Psoas muscle (tissue), 8 donors: Measurements from ENCODE around the gene COMP. TPM values are rescaled to one million over a fixed set of nuclear protein-coding genes. Genes with fewer than 3 reads are reported as not detected.

Experiments
- ATAC-seq, 4 donors: fragments of 200-7000 bp; cut with Tn5 transposase; one replicate each; pipeline ENCODE4 v1.9.1; 2020; ENCODE audit warnings: moderate library complexity in 3 of 4, mild to moderate bottlenecking in 2 of 4
- DNase-seq, 2 donors: peaks; one replicate each; pipeline ENCODE4 v3.0.0-alpha.2; 2020
- H3K27ac ChIP-seq: fragments of 200-600 bp; one replicate; pipeline ENCODE4 v1.8.0; 2022
- H3K27me3 ChIP-seq, 3 donors: fragments of 200-600 bp in 1 of 3; one replicate each; pipeline versions ENCODE4 v1.6.1 to v1.8.0; 2013 to 2022; ENCODE audit warnings: low read length in 2 of 3, mild to moderate bottlenecking in 2 of 3, moderate library complexity in 1 of 3; ENCODE audit not compliant: insufficient read depth in 3 of 3
- H3K36me3 ChIP-seq, 2 donors: fragments of 200-600 bp in 1 of 2; one replicate each; pipeline versions ENCODE4 v1.6.1 to v1.8.0; 2013 to 2022; ENCODE audit warnings: low read depth in 1 of 2, mild to moderate bottlenecking in 1 of 2, moderate library complexity in 1 of 2; ENCODE audit not compliant: insufficient read depth in 1 of 2
- H3K4me1 ChIP-seq: fragments of 200-600 bp; one replicate; pipeline ENCODE4 v1.8.0; 2022
- H3K4me3 ChIP-seq: fragments of 200-600 bp; one replicate; pipeline ENCODE4 v1.8.0; 2022; ENCODE audit warnings: mild to moderate bottlenecking
- H3K9me3 ChIP-seq: fragments of 200-600 bp; one replicate; pipeline ENCODE4 v1.8.0; 2022
- CTCF ChIP-seq: fragments of 200-600 bp; IDR thresholded peaks from one replicate; pipeline ENCODE4 v1.8.0; 2022; ENCODE audit warnings: antibody characterized with exemption
- WGBS, 3 donors: extraction: QIAGEN DNeasy Blood & Tissue Kit; methylation state at CpG; one replicate each; pipeline versions ENCODE4 v1.1.6 to v1.1.7; 2013; 5-methylcytosine and 5-hydroxymethylcytosine counted together
- intact Hi-C, 2 donors: fragments of 100-400 bp; cut with DNase I; formaldehyde crosslinking; loops; one replicate each; pipeline versions ENCODE4 v1.11.0 to v1.14.2; 2022
- polyA plus RNA-seq, 3 donors: library from polyadenylated mRNA; stranded (reverse); fragments of 200-250 nt; gene quantifications; one replicate each; pipeline ENCODE4 v1.2.3, GENCODE V29; 2013
- total RNA-seq, 4 donors: library from RNA; stranded (reverse); fragmentation: NEBNext Ultra II Directional in 2 of 4; extraction: Animal tissue kit (Norgen Biotek cat#: 25700) in 2 of 4; gene quantifications; one replicate each; pipeline versions ENCODE4 v1.2.1 to v1.2.4, GENCODE V29; 2021 to 2023
- donor health status: healthy with polysubstance abuse.
- donor health status: DM: no; HTN: no; CAD: no; lungs with moderate emphysema.
- donor health status: Bipolar disorder and iron deficiency.
- donor health status: healthy.
- donor health status: DM: yes; HTN: yes; CAD: no.
- donor health status: DM: no; HTN: no; CAD: no.
- donor health status: DM: no; HTN: no; CAD: no.
- donor health status: DM: yes; HTN: yes; CAD: no.

Gene COMP
- total and polyA plus RNA-seq, 7 donors: 0.10 to 1.8 (median 0.84) TPM; not detected in 1

GRCh38 chr19:18794692-18795091, 3.6 kb upstream of the COMP start:
- Histone ChIP-seq H3K4me1 (peaks cover 10% of the 10 kb centered on the region), H3K36me3 (no peaks in the 10 kb centered on the region), H3K4me3 (no peak overlapping the region), H3K27me3 (peaks cover 0 to 89% (median 27%) of the 10 kb centered on the region in 3 donors), H3K9me3 (no peaks in the 10 kb centered on the region), H3K27ac (no peak overlapping the region)
- TF ChIP-seq CTCF: no peak
- intact Hi-C loops: no loop called here
- ATAC-seq (no peak), DNase-seq (no peak)
- 89 to 95% (median 93%) methylated on average over 6 of the region's 6 CpGs for WGBS, 3 donors

GRCh38 chr19:18794029-18794313, 2.9 kb upstream of the COMP start:
- Histone ChIP-seq H3K4me1 (peaks cover 10% of the 10 kb centered on the region), H3K27me3 (peaks cover 0 to 91% (median 31%) of the 10 kb centered on the region in 3 donors), H3K36me3 (no peaks in the 10 kb centered on the region), H3K27ac (no peak overlapping the region), H3K4me3 (no peak overlapping the region), H3K9me3 (no peaks in the 10 kb centered on the region)
- no peak for TF ChIP-seq CTCF
- intact Hi-C loops: no loop called here
- no peak for ATAC-seq
- WGBS, 3 donors: 63 to 67% (median 64%) methylated on average over 5 of the region's 5 CpGs
- no peak for DNase-seq

GRCh38 chr19:18793144-18794028, 2.3 kb upstream of the COMP start:
- Histone ChIP-seq H3K4me1 (peaks cover 10% of the 10 kb centered on the region), H3K9me3 (no peaks in the 10 kb centered on the region), H3K4me3 (no peak overlapping the region), H3K27me3 (peaks cover 0 to 91% (median 36%) of the 10 kb centered on the region in 3 donors), H3K27ac (no peak overlapping the region), H3K36me3 (no peaks in the 10 kb centered on the region)
- 73 to 86% (median 74%) methylated on average over 13 of the region's 13 CpGs for WGBS, 3 donors
- TF ChIP-seq CTCF: no peak
- ATAC-seq (no peak), DNase-seq (no peak)
- intact Hi-C loops: no loop called here

- TF ChIP-seq CTCF: no peak
- WGBS, 3 donors: 74 to 87% (median 83%) methylated on average over 3 of the region's 3 CpGs
- no peak for ATAC-seq
- no peak for DNase-seq
- H3K27me3 ChIP-seq: peaks cover 0 to 91% (median 39%) of the 10 kb centered on the region in 3 donors
- H3K4me1 ChIP-seq: peaks cover 10% of the 10 kb centered on the region
- H3K36me3 ChIP-seq: no peaks in the 10 kb centered on the region
- H3K9me3 ChIP-seq: no peaks in the 10 kb centered on the region
- intact Hi-C loops: no loop called here
- no peak overlapping the region for H3K27ac ChIP-seq
- H3K4me3 ChIP-seq: no peak overlapping the region
These were observed 1.6 kb upstream of the COMP start for GRCh38 chr19:18792661-18793060.

GRCh38 chr19:18791315-18791678, 192 bp upstream of the COMP start:
- ATAC-seq: no peak
- peaks cover 10% of the 10 kb centered on the region for H3K4me1 ChIP-seq
- no peak for TF ChIP-seq CTCF
- no peaks in the 10 kb centered on the region for H3K9me3 ChIP-seq
- no peak overlapping the region for H3K4me3 ChIP-seq
- H3K27ac ChIP-seq: no peak overlapping the region
- intact Hi-C loops: no loop called here
- WGBS, 3 donors: 21 to 27% (median 25%) methylated on average over 19 to 21 of the region's 21 CpGs
- DNase-seq: no peak
- peaks cover 0 to 94% (median 48%) of the 10 kb centered on the region in 3 donors for H3K27me3 ChIP-seq
- no peaks in the 10 kb centered on the region for H3K36me3 ChIP-seq
